DOHH2 (cell line): ENCODE data around the gene MRFAP1.

Experiments
- EZH2phosphoT487 ChIP-seq: fragments of 200-600 bp; sonication (generic); IDR thresholded peaks from 2 replicates; pipeline ENCODE4 v1.6.1; 2017; ENCODE audit warnings: borderline replicate concordance, mild to moderate bottlenecking, antibody characterized with exemption, low read length, moderate library complexity, mixed read lengths
- TF ChIP-seq, protein P1 (sequence below): fragments of 200-600 bp; sonication (generic); IDR thresholded peaks from one replicate; pipeline ENCODE4 v1.5.1; 2014; ENCODE audit warnings: antibody characterized with exemption, mild to moderate bottlenecking, low read depth, low read length; ENCODE audit not compliant: poor library complexity, severe bottlenecking

DNA sequence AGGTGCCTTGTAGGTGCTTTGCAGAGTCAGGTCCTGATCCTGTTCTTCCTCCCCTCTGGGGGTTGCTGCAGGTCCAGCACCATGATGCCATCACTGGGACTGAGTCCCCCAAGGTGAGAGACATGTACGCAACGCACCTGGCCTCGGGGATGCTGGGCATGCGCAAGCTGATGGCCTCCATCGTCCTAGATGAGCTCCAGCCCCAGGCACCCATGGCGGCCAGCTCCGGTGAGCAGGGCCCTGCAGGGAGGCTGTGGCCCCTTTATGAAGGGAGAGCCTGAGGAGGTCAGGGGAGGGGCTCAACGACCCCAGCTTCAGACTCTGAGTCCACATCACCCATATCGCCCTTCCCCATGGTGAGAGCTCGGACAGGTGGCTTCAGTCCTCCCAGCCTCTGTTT lies 42.4 kb upstream of the MRFAP1 start:
- TF ChIP-seq, protein P1, sequence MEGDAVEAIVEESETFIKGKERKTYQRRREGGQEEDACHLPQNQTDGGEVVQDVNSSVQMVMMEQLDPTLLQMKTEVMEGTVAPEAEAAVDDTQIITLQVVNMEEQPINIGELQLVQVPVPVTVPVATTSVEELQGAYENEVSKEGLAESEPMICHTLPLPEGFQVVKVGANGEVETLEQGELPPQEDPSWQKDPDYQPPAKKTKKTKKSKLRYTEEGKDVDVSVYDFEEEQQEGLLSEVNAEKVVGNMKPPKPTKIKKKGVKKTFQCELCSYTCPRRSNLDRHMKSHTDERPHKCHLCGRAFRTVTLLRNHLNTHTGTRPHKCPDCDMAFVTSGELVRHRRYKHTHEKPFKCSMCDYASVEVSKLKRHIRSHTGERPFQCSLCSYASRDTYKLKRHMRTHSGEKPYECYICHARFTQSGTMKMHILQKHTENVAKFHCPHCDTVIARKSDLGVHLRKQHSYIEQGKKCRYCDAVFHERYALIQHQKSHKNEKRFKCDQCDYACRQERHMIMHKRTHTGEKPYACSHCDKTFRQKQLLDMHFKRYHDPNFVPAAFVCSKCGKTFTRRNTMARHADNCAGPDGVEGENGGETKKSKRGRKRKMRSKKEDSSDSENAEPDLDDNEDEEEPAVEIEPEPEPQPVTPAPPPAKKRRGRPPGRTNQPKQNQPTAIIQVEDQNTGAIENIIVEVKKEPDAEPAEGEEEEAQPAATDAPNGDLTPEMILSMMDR = no peak
- TF ChIP-seq EZH2phosphoT487 = no peak
